Esophagus squamous epithelium (tissue), 5 donors: ENCODE results near the gene ERRFI1. TPM values are rescaled to one million over a fixed set of nuclear protein-coding genes. Genes with fewer than 3 reads are reported as not detected.
A peak's percentile ranks its signal among the peaks of the same experiment; 100 is the strongest.

Source experiments
- DNase-seq: peaks from one replicate; lab custom pipeline; 2025; lab: John Stamatoyannopoulos, UW
- H3K27ac ChIP-seq, 4 donors: fragments of 200-600 bp; sonication (generic); one replicate each; pipeline ENCODE4 v1.5.1; 2016 to 2019; ENCODE audit warnings: mild to moderate bottlenecking in 1 of 4
- H3K27me3 ChIP-seq, 4 donors: fragments of 200-600 bp; sonication (generic); 1 replicate in 3 of 4; 2 replicates in 1 of 4; pipeline versions ENCODE4 v1.5.1 to v1.6.0; 2017 to 2021; ENCODE audit warnings: antibody characterized with exemption in 1 of 4
- H3K36me3 ChIP-seq, 3 donors: fragments of 200-600 bp; sonication (generic); one replicate each; pipeline ENCODE4 v1.5.1; 2016 to 2019
- H3K4me1 ChIP-seq, 3 donors: fragments of 200-600 bp; sonication (generic); one replicate each; pipeline ENCODE4 v1.5.1; 2017 to 2019
- H3K4me3 ChIP-seq, 4 donors: fragments of 200-600 bp; sonication (generic); 1 replicate in 3 of 4; 2 replicates in 1 of 4; pipeline ENCODE4 v1.5.1; 2016 to 2019; ENCODE audit warnings: mild to moderate bottlenecking in 2 of 4, moderate library complexity in 1 of 4
- H3K9me3 ChIP-seq, 3 donors: fragments of 200-600 bp; sonication (generic); one replicate each; pipeline ENCODE4 v1.5.1; 2016 to 2019
- POLR2A ChIP-seq, 4 donors: fragments of 450-650 bp; IDR thresholded peaks; one replicate each; pipeline ENCODE4 v1.6.1; 2017; ENCODE audit warnings: antibody characterized with exemption in 4 of 4, mild to moderate bottlenecking in 4 of 4, moderate library complexity in 3 of 4
- WGBS, 2 donors: methylation state at CpG; one replicate each; pipeline ENCODE4 v1.1.5; 2018; 5-methylcytosine and 5-hydroxymethylcytosine counted together
- intact Hi-C: fragments of 100-400 bp; cut with DNase I; formaldehyde crosslinking; loops from one replicate; pipeline ENCODE4 v1.15.0; 2022
- total RNA-seq, 4 donors: library from RNA; depleted of rRNA; stranded (reverse); fragments of >200 nt; gene quantifications; one replicate each; pipeline ENCODE4 v1.1.0, GENCODE V29; 2016
- TF ChIP-seq, protein P1 (sequence below), 6 experiments: fragments of 450-650 bp in 4 of 6; fragments of 200-600 bp in 2 of 6; sonication (generic) in 2 of 6; IDR thresholded peaks; one replicate each; pipeline ENCODE4 v1.5.1; 2016 to 2019; ENCODE audit warnings: antibody characterized with exemption in 6 of 6, mild to moderate bottlenecking in 4 of 6, moderate library complexity in 4 of 6
- donor health status: DM: yes; HTN: yes; CAD: no.

ERRFI1 gene
- total RNA-seq, 4 donors from 2014 or later, result 23.3 to 95.9 (median 49.3) TPM

GRCh38 chr1:8047686-8048445 lies 21.8 kb upstream of the ERRFI1 start:
- Histone ChIP-seq H3K27ac (peak overlapping the region; percentile 18 to 64 (median 56)), H3K4me3 (no peak overlapping the region), H3K4me1 (peaks cover 0 to 23% (median 12%) of the 10 kb centered on the region in 3 donors), H3K27me3 (no peaks in the 10 kb centered on the region), H3K36me3 (no peaks in the 10 kb centered on the region), H3K9me3 (no peaks in the 10 kb centered on the region)
- intact Hi-C loops, result no loop called here
- no peak for DNase-seq
- 22 to 27% methylated on average over 7 of the region's 7 CpGs for WGBS, 2 donors
- TF ChIP-seq, protein P1, sequence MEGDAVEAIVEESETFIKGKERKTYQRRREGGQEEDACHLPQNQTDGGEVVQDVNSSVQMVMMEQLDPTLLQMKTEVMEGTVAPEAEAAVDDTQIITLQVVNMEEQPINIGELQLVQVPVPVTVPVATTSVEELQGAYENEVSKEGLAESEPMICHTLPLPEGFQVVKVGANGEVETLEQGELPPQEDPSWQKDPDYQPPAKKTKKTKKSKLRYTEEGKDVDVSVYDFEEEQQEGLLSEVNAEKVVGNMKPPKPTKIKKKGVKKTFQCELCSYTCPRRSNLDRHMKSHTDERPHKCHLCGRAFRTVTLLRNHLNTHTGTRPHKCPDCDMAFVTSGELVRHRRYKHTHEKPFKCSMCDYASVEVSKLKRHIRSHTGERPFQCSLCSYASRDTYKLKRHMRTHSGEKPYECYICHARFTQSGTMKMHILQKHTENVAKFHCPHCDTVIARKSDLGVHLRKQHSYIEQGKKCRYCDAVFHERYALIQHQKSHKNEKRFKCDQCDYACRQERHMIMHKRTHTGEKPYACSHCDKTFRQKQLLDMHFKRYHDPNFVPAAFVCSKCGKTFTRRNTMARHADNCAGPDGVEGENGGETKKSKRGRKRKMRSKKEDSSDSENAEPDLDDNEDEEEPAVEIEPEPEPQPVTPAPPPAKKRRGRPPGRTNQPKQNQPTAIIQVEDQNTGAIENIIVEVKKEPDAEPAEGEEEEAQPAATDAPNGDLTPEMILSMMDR (IDR thresholded peaks at IDR 0.05), result no peak
- no peak for TF ChIP-seq POLR2A (IDR thresholded peaks at IDR 0.05)

DNA sequence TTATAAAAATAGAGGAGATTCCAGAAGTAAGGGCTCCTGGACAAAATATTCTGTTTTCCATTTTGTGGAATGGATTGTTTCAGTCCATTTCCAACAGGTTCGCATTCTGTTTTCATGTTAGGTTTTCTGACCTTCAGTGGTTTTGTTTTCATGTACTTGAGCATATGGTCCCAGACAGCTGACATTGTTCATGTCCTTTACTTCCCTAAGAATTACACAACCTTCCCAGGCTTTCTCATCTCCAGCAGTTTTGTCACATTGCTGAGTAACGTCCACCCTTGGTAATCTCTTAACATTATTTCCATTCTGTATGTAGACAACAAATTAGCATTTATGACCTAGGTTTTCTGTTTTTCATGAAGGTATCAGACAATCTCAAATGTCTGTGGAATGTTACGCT lies 21.0 kb upstream of the ERRFI1 start:
- intact Hi-C loops, result no loop called here
- Histone ChIP-seq H3K9me3 (no peaks in the 10 kb centered on the region), H3K36me3 (no peaks in the 10 kb centered on the region), H3K4me3 (no peak overlapping the region), H3K27me3 (no peaks in the 10 kb centered on the region), H3K27ac (peak overlapping the region in 3 of 4 donors; percentile 18 to 59 (median 52)), H3K4me1 (peaks cover 0 to 23% (median 12%) of the 10 kb centered on the region in 3 donors)
- TF ChIP-seq POLR2A (IDR thresholded peaks at IDR 0.05), result no peak
- TF ChIP-seq, protein P1 (IDR thresholded peaks at IDR 0.05), result no peak
- WGBS, 2 donors, result 44 to 59% methylated on average over 3 of the region's 3 CpGs
- DNase-seq, result no peak

DNA sequence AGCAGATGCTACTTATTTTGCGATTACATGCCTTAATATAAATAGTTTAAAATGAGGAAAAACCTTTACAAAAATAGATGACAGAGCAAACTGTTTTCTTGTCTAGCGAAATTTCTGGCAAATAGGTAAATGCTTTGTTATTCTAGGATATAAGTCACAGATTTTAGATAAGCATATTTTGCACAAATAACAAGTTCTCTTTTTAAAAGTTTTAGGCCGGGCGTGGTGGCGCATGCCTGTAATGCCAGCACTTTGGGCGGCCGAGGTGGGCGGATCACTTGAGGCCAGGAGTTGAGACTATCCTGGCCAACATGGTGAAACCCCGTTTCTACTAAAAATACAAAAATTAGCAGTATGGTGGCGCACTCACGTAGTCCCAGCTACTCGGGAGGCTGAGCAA lies 20.3 kb upstream of the ERRFI1 start:
- no peaks in the 10 kb centered on the region for H3K9me3 ChIP-seq
- intact Hi-C loops, result no loop called here
- WGBS, 2 donors, result 82 to 87% methylated on average over 12 of the region's 12 CpGs
- H3K27me3 ChIP-seq, result no peaks in the 10 kb centered on the region
- peak overlapping the region in 1 of 4 donors; percentile 59 for H3K27ac ChIP-seq
- H3K4me1 ChIP-seq, result peaks cover 0 to 23% (median 12%) of the 10 kb centered on the region in 3 donors
- H3K36me3 ChIP-seq, result no peaks in the 10 kb centered on the region
- no peak for DNase-seq
- no peak for TF ChIP-seq POLR2A (IDR thresholded peaks at IDR 0.05)
- TF ChIP-seq, protein P1 (IDR thresholded peaks at IDR 0.05), result no peak
- H3K4me3 ChIP-seq, result no peak overlapping the region

- no peaks in the 10 kb centered on the region for H3K9me3 ChIP-seq
- H3K4me1 ChIP-seq, result peaks cover 0 to 35% (median 19%) of the 10 kb centered on the region in 3 donors
- H3K36me3 ChIP-seq, result no peaks in the 10 kb centered on the region
- intact Hi-C loops, result no loop called here
- H3K27me3 ChIP-seq, result no peaks in the 10 kb centered on the region
- no peak overlapping the region for H3K4me3 ChIP-seq
- 45 to 49% methylated on average over 2 of the region's 2 CpGs for WGBS, 2 donors
- H3K27ac ChIP-seq, result no peak overlapping the region
- no peak for DNase-seq
- TF ChIP-seq POLR2A (IDR thresholded peaks at IDR 0.05), result no peak
- TF ChIP-seq, protein P1 (IDR thresholded peaks at IDR 0.05), result no peak
Observed at GRCh38 chr1:8043621-8044020, 17.5 kb upstream of the ERRFI1 start.

DNA sequence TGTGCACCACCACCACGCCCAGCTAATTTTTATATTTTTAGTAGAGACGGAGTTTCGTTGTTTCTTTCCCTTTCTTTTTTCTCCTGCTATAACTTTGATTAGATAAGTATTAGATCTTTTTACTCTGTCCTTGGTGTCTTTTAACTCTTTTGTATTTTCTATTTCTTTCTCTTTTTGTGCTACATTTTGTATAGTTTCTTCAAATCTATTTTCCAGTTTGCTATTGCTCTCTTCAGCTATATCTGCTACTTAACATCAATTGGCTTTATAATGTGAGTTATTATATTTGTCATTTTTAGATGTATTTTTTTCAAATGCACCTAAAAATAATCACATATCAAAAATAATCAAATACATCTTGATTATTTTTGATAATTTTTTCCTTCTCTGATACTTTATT lies 16.0 kb upstream of the ERRFI1 start:
- Histone ChIP-seq H3K27ac (no peak overlapping the region), H3K4me1 (peaks cover 0 to 23% (median 10%) of the 10 kb centered on the region in 3 donors), H3K9me3 (no peaks in the 10 kb centered on the region), H3K27me3 (no peaks in the 10 kb centered on the region), H3K36me3 (no peaks in the 10 kb centered on the region), H3K4me3 (no peak overlapping the region)
- WGBS, 2 donors, result 89 to 98% methylated on average over 3 of the region's 3 CpGs
- TF ChIP-seq, protein P1 (IDR thresholded peaks at IDR 0.05), result no peak
- no peak for TF ChIP-seq POLR2A (IDR thresholded peaks at IDR 0.05)
- intact Hi-C loops, result no loop called here
- no peak for DNase-seq
